HG03025 (cell line): ENCODE measurements around the gene CNTNAP2.
"Not testable (repeated sequence)": the region's sequence is repeated elsewhere in the genome, so short reads cannot be mapped to it uniquely, and the experiment has no call there.

ENCODE experiments used
- ATAC-seq: cut with Tn5 transposase; IDR thresholded peaks from one replicate; pipeline ENCODE4 v1.9.1; 2021; ENCODE audit warnings: mild to moderate bottlenecking, moderate library complexity; ENCODE audit not compliant: unreplicated experiment, low FRiP score

CNTNAP2 gene

GRCh38 chr7:147771344-147771743, 1654.7 kb downstream of the CNTNAP2 start:
- ATAC-seq: no peak

GRCh38 chr7:147774461-147774860, 1657.9 kb downstream of the CNTNAP2 start:
- no peak for ATAC-seq

- no peak for ATAC-seq
These were observed 1659.1 kb downstream of the CNTNAP2 start for GRCh38 chr7:147775516-147776284.

GRCh38 chr7:147777309-147777708, 1660.7 kb downstream of the CNTNAP2 start:
- ATAC-seq: no peak

- ATAC-seq: no peak
These were observed 1663.3 kb downstream of the CNTNAP2 start for GRCh38 chr7:147779949-147780348.

GRCh38 chr7:147796581-147796980, 1680.0 kb downstream of the CNTNAP2 start:
- ATAC-seq: no peak

GRCh38 chr7:147798001-147798400, 1681.4 kb downstream of the CNTNAP2 start:
- ATAC-seq: no peak

GRCh38 chr7:147801762-147802161, 1685.2 kb downstream of the CNTNAP2 start:
- not testable (repeated sequence) for ATAC-seq

GRCh38 chr7:147803151-147803550, 1686.5 kb downstream of the CNTNAP2 start:
- no peak for ATAC-seq

- no peak for ATAC-seq
These were observed 1687.0 kb downstream of the CNTNAP2 start for GRCh38 chr7:147803606-147804005.

- no peak for ATAC-seq
These were observed 1687.4 kb downstream of the CNTNAP2 start for GRCh38 chr7:147804032-147804431.

- no peak for ATAC-seq
These were observed 1689.5 kb downstream of the CNTNAP2 start for GRCh38 chr7:147805996-147806576.

GRCh38 chr7:147809786-147810185, 1693.2 kb downstream of the CNTNAP2 start:
- no peak for ATAC-seq

- no peak for ATAC-seq
These were observed 1693.7 kb downstream of the CNTNAP2 start for GRCh38 chr7:147810269-147810668.

GRCh38 chr7:147811923-147812322, 1695.3 kb downstream of the CNTNAP2 start:
- no peak for ATAC-seq

- ATAC-seq: no peak
These were observed 1696.7 kb downstream of the CNTNAP2 start for GRCh38 chr7:147813316-147813715.

- no peak for ATAC-seq
These were observed 1701.7 kb downstream of the CNTNAP2 start for GRCh38 chr7:147818317-147818716.

- ATAC-seq: no peak
These were observed 1708.1 kb downstream of the CNTNAP2 start for GRCh38 chr7:147824671-147825070.

GRCh38 chr7:147829016-147829415, 1712.4 kb downstream of the CNTNAP2 start:
- ATAC-seq: no peak

- no peak for ATAC-seq
These were observed 1717.0 kb downstream of the CNTNAP2 start for GRCh38 chr7:147833557-147833956.

GRCh38 chr7:147833970-147834369, 1717.4 kb downstream of the CNTNAP2 start:
- ATAC-seq: no peak

- ATAC-seq: no peak
These were observed 1736.2 kb downstream of the CNTNAP2 start for GRCh38 chr7:147852833-147853232.
